Measurements from ENCODE around the gene CACNA2D2.

DNA sequence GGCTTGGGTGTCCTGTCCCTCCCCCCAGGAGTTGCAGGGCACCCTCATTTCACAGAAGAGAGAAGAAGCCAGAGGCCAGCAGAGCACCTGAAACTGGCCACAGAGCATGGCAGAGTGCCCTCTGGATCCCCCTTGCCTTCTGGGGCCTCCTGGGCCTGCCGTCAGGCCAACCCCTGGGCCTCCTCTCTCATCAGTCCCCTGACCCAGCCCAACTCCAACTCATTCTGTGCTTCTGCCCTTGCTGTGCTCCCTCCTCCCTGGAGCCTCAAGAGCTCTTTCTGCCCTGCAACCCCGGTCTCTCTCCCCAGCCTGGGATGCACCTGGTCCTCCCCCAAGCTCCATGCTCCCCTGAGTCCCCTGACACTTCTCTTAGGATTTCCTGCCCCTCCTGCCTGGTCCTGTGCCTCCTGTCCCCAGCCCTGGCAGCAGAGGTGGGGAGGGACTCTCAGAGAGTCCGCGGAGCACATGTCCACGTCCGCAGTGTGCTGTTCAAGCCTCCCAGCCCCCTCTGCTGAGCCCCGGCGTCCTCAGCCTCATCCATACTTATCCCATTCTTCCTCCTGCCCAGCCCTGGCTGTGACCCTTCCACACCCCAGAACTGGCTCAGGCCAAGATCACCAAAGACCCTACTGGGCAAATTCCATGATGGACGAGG, 30.5 kb upstream of the CACNA2D2 start:
- TF ChIP-seq, protein P1, sequence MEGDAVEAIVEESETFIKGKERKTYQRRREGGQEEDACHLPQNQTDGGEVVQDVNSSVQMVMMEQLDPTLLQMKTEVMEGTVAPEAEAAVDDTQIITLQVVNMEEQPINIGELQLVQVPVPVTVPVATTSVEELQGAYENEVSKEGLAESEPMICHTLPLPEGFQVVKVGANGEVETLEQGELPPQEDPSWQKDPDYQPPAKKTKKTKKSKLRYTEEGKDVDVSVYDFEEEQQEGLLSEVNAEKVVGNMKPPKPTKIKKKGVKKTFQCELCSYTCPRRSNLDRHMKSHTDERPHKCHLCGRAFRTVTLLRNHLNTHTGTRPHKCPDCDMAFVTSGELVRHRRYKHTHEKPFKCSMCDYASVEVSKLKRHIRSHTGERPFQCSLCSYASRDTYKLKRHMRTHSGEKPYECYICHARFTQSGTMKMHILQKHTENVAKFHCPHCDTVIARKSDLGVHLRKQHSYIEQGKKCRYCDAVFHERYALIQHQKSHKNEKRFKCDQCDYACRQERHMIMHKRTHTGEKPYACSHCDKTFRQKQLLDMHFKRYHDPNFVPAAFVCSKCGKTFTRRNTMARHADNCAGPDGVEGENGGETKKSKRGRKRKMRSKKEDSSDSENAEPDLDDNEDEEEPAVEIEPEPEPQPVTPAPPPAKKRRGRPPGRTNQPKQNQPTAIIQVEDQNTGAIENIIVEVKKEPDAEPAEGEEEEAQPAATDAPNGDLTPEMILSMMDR (IDR thresholded peaks at IDR 0.05), result no peak
- TF ChIP-seq POLR2AphosphoS5 (IDR thresholded peaks at IDR 0.05; ENCODE audit: low read depth, low read length), result no peak
